ENCODE results near the gene EBI3. TPM values are rescaled to one million over a fixed set of nuclear protein-coding genes. Genes with fewer than 3 reads are reported as not detected.
A peak's percentile ranks its signal among the peaks of the same experiment; 100 is the strongest.

Gene EBI3
- total RNA-seq, 1 donor from 2014 or later: not detected

DNA sequence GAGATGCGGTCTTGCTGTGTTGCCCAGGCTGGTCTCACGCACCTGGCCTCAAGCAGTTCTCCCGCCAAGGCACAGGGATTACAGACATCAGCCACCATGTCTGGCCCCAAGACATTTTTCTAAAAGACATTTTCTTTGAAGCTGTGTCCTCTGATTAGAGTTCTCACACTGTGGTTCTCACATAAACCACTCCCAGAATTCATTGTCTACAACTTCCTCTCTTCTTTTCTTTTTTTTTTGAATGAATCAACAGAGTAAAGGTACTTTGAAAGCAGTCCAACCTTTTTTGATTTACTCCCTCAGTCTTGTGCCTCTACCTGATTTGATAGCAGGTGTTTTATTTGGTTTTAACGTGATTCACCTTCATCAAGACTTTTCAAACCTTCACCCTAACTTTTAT, 35.5 kb downstream of the EBI3 start:
- Mint-ChIP-seq H3K36me3 (ENCODE audit: insufficient read depth) (peaks cover 12% of the 10 kb centered on the region), H3K4me3 (ENCODE audit: low read depth) (no peak overlapping the region), H3K9me3 (ENCODE audit: low read depth) (no peaks in the 10 kb centered on the region), H3K27ac (no peak overlapping the region), H3K27me3 (no peaks in the 10 kb centered on the region), H3K4me1 (ENCODE audit: low read depth) (no peaks in the 10 kb centered on the region)
- DNase-seq (ENCODE audit: low spot score, unreplicated experiment): no peak
- TF ChIP-seq, protein P1, sequence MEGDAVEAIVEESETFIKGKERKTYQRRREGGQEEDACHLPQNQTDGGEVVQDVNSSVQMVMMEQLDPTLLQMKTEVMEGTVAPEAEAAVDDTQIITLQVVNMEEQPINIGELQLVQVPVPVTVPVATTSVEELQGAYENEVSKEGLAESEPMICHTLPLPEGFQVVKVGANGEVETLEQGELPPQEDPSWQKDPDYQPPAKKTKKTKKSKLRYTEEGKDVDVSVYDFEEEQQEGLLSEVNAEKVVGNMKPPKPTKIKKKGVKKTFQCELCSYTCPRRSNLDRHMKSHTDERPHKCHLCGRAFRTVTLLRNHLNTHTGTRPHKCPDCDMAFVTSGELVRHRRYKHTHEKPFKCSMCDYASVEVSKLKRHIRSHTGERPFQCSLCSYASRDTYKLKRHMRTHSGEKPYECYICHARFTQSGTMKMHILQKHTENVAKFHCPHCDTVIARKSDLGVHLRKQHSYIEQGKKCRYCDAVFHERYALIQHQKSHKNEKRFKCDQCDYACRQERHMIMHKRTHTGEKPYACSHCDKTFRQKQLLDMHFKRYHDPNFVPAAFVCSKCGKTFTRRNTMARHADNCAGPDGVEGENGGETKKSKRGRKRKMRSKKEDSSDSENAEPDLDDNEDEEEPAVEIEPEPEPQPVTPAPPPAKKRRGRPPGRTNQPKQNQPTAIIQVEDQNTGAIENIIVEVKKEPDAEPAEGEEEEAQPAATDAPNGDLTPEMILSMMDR (IDR thresholded peaks at IDR 0.05; ENCODE audit: unreplicated experiment): no peak

DNA sequence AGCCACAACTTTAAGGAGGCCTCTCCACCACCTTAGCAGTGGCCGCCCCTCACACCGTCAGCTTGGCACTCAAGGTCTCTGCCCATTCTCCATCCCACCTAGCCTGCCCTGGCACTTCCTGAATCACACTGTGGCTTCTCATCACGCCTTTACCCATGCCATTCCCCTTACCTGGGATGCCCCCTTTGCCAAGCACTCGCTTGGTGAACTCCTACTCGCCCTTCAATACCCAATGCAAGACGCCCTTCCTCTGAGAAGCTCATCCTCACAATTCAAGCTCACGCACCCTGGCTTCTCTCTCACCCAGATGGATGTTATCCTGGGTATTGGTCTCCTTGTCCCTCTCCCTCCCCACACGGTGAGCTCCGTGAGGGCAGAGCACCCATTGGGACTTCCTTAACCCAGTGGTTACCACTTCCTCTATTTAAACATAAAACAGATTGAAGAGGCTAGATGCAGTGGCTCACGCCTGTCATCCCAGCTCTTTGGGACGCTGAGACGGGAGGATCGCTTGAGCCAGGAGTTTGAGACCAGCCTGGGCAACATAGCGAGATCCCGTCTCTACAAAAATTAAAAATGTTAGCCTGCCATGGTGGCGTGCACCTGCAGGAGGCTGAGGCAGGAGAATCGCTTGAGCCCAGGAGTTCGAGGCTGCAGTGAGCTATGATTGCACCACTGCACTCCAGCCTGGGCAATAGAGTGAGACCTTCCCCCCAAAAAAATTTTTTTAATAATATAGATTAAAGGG, 37.1 kb downstream of the EBI3 start:
- Mint-ChIP-seq H3K9me3 (ENCODE audit: low read depth) (no peaks in the 10 kb centered on the region), H3K27ac (no peak overlapping the region), H3K4me3 (ENCODE audit: low read depth) (no peak overlapping the region), H3K4me1 (ENCODE audit: low read depth) (no peaks in the 10 kb centered on the region), H3K36me3 (ENCODE audit: insufficient read depth) (peaks cover 10% of the 10 kb centered on the region), H3K27me3 (no peaks in the 10 kb centered on the region)
- TF ChIP-seq, protein P1 (IDR thresholded peaks at IDR 0.05; ENCODE audit: unreplicated experiment): no peak
- no peak for DNase-seq (ENCODE audit: low spot score, unreplicated experiment)

DNA sequence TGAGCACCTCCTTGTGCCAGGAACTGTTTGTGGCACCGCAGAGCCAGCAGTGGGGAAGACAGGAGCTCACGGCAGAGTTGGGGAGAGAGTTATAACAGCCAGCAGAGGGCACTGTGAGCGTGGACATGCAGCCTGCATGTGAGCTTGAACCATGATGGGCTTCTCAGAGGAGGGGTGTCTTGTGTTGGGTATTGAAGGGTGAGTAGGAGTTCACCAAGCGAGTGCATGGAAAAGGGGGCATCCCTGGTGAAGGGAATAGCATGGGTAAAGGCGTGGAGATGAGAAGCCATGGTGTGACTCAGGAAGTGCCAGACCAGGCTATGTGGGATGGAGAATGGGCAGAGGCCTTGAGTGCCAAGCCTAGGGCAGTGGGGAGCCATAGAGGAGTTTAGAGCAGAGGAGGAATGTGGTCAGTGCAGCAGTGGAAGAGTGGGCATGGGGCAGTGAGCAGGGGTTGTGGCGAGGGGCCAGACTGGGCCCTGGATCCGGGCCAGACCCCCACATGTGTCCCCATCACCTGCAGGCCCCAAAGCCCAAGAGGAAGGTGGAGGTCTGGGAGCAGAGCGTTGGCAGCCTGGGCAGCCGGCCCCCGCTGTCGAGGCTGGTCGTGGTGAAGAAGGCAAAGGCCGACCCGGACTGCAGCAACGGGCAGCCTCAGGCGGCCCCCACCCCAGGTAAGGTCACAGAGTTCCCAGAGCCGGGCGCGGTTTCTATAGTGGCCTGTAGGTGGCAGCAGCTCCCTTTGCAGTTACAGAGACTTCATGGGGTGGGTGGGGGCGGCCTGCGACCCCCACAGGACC, 38.0 kb downstream of the EBI3 start:
- Mint-ChIP-seq H3K36me3 (ENCODE audit: insufficient read depth) (peaks cover 10% of the 10 kb centered on the region), H3K4me3 (ENCODE audit: low read depth) (no peak overlapping the region), H3K27ac (no peak overlapping the region), H3K4me1 (ENCODE audit: low read depth) (no peaks in the 10 kb centered on the region), H3K9me3 (ENCODE audit: low read depth) (no peaks in the 10 kb centered on the region), H3K27me3 (no peaks in the 10 kb centered on the region)
- DNase-seq (ENCODE audit: low spot score, unreplicated experiment): peak; percentile 56
- TF ChIP-seq, protein P1 (IDR thresholded peaks at IDR 0.05; ENCODE audit: unreplicated experiment): peak; percentile 77

DNA sequence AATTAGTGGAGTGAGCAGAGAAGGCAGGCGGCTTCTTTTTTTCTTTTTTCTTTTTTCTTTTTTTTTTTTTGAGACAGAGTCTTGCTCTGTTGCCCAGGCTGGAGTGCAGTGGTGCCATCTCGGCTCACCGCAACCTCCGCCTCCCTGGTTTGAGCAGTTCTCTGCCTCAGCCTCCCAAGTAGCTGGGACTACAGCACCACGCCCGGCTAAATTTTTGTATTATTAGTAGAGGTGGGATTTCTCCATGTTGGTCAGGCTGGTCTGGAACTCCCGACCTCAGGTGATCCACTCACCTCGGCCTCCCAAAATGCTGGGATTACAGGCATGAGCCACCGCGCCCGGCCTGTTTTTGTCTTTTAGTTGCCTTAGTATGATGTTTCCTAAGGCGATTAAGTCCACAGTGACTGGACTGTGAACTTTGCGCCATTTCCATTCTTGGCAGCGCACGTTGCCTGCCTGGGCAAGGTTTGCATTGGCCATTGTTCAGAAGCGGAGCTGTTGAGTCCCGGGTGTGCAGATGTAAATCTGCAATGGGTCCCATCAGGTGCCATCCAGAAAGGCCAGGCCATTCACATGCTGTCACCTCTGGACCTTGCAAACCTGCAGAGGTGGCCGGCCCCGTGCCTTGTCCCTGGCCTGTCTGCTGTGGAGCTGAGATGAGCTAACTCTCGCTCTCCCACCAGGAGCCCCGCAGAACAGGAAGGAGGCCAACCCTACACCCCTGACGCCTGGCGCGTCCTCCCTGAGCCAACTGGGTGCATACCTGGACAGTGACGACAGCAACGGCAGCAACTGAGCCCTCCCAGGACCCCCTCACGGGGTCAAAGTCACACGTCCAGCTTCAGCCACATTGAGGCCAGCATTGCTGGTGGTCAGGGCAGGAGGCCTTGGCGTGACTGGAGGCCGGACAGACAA, 38.8 kb downstream of the EBI3 start:
- TF ChIP-seq, protein P1 (IDR thresholded peaks at IDR 0.05; ENCODE audit: unreplicated experiment): no peak
- Mint-ChIP-seq H3K27me3 (no peaks in the 10 kb centered on the region), H3K9me3 (ENCODE audit: low read depth) (no peaks in the 10 kb centered on the region), H3K4me1 (ENCODE audit: low read depth) (no peaks in the 10 kb centered on the region), H3K36me3 (ENCODE audit: insufficient read depth) (peaks cover 10% of the 10 kb centered on the region), H3K4me3 (ENCODE audit: low read depth) (no peak overlapping the region), H3K27ac (no peak overlapping the region)
- DNase-seq (ENCODE audit: low spot score, unreplicated experiment): no peak
